ENCODE data around the gene NOB1.

Gene NOB1

DNA sequence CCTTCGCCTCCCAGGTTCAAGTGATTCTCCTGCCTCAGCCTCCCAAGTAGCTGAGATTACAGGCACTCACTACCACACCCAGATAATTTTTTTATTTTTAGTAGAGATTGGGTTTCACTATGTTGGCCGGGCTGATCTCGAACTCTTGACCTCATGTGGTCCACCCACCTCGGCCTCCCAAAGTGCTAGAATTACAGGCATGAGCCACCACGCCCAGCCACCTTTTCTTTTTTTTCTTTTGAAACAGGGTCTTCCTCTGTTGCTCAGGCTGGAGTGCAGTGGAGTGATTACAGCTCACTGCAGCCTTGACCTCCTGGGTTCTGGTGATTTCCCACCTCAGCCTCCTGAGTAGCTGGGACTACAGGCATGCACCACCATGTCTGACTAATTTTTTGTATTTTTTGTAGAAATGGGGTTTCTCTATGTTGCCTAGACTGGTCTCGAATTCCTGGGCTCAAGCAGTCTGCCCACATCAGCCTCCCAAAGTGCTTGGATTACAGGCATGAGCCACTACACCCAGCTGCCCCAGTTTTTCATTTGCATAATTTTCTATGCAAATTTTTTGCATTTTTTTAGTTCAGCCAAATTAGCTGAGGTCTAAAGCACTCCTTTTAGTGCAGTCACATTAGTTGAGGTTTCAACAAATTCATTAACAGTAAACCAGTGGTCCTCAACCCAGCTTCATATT, 18.7 kb upstream of the NOB1 start:
- no peak overlapping the region for H3K4me3 ChIP-seq (ENCODE audit: low read depth, low read length)
- in situ Hi-C loops (cut with HindIII; ENCODE audit: low sequenced_read_pairs): loop anchor here (25.0 kb wide), 1 partner anchor 361 kb away; the partner anchor contains the start of gene CYB5B
- no peak for DNase-seq (ENCODE audit: low read depth)
- TF ChIP-seq, protein P1, sequence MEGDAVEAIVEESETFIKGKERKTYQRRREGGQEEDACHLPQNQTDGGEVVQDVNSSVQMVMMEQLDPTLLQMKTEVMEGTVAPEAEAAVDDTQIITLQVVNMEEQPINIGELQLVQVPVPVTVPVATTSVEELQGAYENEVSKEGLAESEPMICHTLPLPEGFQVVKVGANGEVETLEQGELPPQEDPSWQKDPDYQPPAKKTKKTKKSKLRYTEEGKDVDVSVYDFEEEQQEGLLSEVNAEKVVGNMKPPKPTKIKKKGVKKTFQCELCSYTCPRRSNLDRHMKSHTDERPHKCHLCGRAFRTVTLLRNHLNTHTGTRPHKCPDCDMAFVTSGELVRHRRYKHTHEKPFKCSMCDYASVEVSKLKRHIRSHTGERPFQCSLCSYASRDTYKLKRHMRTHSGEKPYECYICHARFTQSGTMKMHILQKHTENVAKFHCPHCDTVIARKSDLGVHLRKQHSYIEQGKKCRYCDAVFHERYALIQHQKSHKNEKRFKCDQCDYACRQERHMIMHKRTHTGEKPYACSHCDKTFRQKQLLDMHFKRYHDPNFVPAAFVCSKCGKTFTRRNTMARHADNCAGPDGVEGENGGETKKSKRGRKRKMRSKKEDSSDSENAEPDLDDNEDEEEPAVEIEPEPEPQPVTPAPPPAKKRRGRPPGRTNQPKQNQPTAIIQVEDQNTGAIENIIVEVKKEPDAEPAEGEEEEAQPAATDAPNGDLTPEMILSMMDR (IDR thresholded peaks at IDR 0.05; ENCODE audit: low read depth, low read length, missing control alignments): no peak

DNA sequence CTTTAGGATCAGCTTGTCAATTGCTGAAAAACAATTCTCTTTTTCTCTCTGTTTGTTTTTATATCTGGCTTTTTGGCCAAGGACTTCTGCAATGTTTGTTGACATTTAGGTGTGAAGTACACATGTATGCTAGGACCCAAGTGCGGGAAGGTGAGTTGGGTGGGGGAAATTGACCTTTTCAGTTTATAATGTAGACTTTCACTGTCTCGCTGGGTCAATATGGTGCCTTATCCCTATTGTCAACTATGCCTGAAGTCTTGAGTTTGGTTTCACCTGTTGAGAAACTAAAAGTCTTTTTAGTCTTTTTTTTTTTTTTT, 16.9 kb upstream of the NOB1 start:
- no peak for DNase-seq (ENCODE audit: low read depth)
- no peak overlapping the region for H3K4me3 ChIP-seq (ENCODE audit: low read depth, low read length)
- in situ Hi-C loops (cut with HindIII; ENCODE audit: low sequenced_read_pairs): loop anchor here (25.0 kb wide), 1 partner anchor 359 kb away; the partner anchor contains the start of gene CYB5B
- TF ChIP-seq, protein P1 (IDR thresholded peaks at IDR 0.05; ENCODE audit: low read depth, low read length, missing control alignments): no peak

DNA sequence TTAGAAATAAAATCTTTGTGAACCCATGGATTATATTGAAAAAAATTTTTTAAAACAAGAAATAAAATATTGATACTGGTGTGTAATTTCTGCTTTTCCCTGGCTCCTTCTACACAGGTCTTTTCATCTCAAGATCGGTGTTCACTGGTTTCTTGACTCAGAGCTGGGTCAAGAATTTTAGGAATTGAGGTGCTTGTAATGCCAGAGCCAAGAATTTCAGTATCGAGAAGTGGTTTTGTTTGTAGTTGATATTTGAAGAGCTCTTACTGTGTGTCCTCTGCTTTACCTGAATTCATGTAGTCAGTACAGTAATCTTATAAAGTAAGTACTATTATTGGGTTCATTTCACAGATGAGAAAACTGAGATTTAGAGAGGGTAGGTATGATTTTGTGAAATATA, 14.7 kb upstream of the NOB1 start:
- H3K4me3 ChIP-seq (ENCODE audit: low read depth, low read length): no peak overlapping the region
- TF ChIP-seq, protein P1 (IDR thresholded peaks at IDR 0.05; ENCODE audit: low read depth, low read length, missing control alignments): no peak
- no peak for DNase-seq (ENCODE audit: low read depth)
- in situ Hi-C loops (cut with HindIII; ENCODE audit: low sequenced_read_pairs): loop anchor here (25.0 kb wide), 1 partner anchor 357 kb away; the partner anchor contains the start of gene CYB5B

DNA sequence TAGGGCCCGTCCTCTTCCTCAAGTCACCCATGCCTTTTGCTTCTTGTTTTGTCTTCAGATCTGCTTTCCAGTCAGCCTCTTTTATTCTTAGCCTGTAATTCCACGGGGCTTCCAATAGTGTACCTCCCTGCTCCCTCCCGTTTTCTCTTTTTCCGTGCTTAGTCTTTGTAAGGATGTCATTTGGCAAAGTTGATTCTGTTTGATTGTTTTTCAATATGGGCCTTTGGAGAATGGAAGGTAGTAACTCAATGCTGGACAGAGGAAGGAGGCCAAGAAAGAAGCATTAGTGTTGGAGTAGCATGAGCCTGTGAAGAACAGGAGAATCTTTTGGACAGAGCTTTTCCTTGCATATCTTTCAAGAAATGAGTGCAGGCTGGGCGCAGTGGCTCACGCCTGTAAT, 13.9 kb upstream of the NOB1 start:
- in situ Hi-C loops (cut with HindIII; ENCODE audit: low sequenced_read_pairs): loop anchor here (25.0 kb wide), 1 partner anchor 356 kb away; the partner anchor contains the start of gene CYB5B
- H3K4me3 ChIP-seq (ENCODE audit: low read depth, low read length): no peak overlapping the region
- no peak for DNase-seq (ENCODE audit: low read depth)
- TF ChIP-seq, protein P1 (IDR thresholded peaks at IDR 0.05; ENCODE audit: low read depth, low read length, missing control alignments): no peak

DNA sequence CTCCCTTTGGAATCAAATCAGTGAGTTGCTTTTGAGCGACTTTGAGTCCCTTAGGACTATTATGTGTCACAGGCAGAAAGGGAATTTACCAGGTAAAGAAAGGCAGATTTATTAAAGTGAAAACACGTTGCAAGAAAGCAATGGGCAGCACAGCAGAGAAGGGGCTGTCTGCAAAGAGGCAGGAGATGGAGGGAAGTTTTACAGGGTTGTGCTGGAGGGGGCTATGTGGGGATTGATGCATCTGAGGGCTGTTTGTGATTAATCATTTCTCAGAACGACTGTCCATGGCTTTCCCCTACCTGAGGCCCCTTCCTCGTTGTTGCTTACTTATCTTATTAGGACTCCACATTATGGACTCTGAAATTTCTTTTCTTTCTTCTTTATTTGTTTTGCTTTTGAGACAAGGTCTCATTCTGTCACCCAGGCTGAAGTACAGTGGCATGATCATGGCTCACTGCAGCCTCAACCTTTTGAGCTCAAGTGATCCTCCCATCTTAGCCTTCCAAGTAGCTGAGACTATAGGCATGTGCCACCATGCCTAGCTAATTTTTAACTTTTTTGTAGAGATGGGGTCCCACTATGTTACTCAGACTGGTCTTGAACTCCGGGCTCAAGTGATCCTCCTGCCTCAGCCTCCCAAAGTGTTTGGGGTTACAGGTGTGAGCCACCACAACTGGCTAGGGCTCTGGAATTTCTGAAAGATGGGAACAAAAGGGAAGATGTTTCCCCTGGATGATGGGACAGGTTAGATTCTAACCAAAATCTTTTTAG, 12.9 kb upstream of the NOB1 start:
- H3K4me3 ChIP-seq (ENCODE audit: low read depth, low read length): no peak overlapping the region
- DNase-seq (ENCODE audit: low read depth): no peak
- TF ChIP-seq, protein P1 (IDR thresholded peaks at IDR 0.05; ENCODE audit: low read depth, low read length, missing control alignments): no peak
- in situ Hi-C loops (cut with HindIII; ENCODE audit: low sequenced_read_pairs): loop anchor here (25.0 kb wide), 1 partner anchor 355 kb away; the partner anchor contains the start of gene CYB5B

DNA sequence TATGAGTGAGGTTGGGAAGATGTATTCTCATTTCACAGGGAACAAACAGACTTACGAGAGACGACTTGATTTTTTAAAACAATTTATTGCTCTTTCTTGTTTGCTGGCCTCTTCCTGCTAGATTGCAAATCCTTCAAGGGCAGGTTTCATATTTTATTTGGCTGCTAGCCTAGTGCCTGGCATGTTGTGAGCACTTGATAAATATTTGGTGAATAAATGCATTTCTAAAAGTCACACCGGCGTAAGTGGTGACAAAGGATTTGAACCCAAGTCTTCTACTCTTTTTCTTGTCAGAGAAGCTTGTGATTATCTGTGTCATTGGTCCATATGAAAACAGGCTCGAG, 8.8 kb upstream of the NOB1 start:
- H3K4me3 ChIP-seq (ENCODE audit: low read depth, low read length): no peak overlapping the region
- TF ChIP-seq, protein P1 (IDR thresholded peaks at IDR 0.05; ENCODE audit: low read depth, low read length, missing control alignments): no peak
- no peak for DNase-seq (ENCODE audit: low read depth)
- in situ Hi-C loops (cut with HindIII; ENCODE audit: low sequenced_read_pairs): loop anchor here (25.0 kb wide), 1 partner anchor 351 kb away; the partner anchor contains the start of gene CYB5B

All from astrocyte of the cerebellum (primary cell).